GM06990 (cell line): ENCODE results near the gene EPN3.

Experiments used
- DNase-seq: peaks from one replicate; pipeline ENCODE4 v3.0.0-alpha.2; 2011; ENCODE audit not compliant: insufficient read length; ENCODE audit errors: extremely low read depth
- H3K27me3 ChIP-seq: replicated peaks from 2 replicates; pipeline ENCODE4 v1.6.0; 2011; ENCODE audit warnings: low read length; ENCODE audit not compliant: control insufficient read depth, insufficient read depth
- H3K36me3 ChIP-seq: 2 replicates; pipeline ENCODE4 v1.5.1; 2011; ENCODE audit warnings: low read length; ENCODE audit not compliant: control insufficient read depth, insufficient read depth
- H3K4me3 ChIP-seq: replicated peaks from 2 replicates; pipeline ENCODE4 v1.5.1; 2011; ENCODE audit warnings: low read depth, mild to moderate bottlenecking, control low read depth, low read length
- TF ChIP-seq, protein P1 (sequence below): IDR thresholded peaks from 2 replicates; pipeline ENCODE4 v1.5.1; 2011; ENCODE audit warnings: low read length, control low read depth, mild to moderate bottlenecking, inconsistent platforms; ENCODE audit not compliant: insufficient read depth, poor library complexity, severe bottlenecking

Gene EPN3

GRCh38 chr17:50527155-50527762 is 5.3 kb upstream of the EPN3 start:
- H3K4me3 ChIP-seq, result no peak overlapping the region
- H3K36me3 ChIP-seq, result no peaks in the 10 kb centered on the region
- no peak for DNase-seq
- no peaks in the 10 kb centered on the region; the same call in 1 of the 2 replicates for H3K27me3 ChIP-seq
- TF ChIP-seq, protein P1, sequence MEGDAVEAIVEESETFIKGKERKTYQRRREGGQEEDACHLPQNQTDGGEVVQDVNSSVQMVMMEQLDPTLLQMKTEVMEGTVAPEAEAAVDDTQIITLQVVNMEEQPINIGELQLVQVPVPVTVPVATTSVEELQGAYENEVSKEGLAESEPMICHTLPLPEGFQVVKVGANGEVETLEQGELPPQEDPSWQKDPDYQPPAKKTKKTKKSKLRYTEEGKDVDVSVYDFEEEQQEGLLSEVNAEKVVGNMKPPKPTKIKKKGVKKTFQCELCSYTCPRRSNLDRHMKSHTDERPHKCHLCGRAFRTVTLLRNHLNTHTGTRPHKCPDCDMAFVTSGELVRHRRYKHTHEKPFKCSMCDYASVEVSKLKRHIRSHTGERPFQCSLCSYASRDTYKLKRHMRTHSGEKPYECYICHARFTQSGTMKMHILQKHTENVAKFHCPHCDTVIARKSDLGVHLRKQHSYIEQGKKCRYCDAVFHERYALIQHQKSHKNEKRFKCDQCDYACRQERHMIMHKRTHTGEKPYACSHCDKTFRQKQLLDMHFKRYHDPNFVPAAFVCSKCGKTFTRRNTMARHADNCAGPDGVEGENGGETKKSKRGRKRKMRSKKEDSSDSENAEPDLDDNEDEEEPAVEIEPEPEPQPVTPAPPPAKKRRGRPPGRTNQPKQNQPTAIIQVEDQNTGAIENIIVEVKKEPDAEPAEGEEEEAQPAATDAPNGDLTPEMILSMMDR, result no peak

DNA sequence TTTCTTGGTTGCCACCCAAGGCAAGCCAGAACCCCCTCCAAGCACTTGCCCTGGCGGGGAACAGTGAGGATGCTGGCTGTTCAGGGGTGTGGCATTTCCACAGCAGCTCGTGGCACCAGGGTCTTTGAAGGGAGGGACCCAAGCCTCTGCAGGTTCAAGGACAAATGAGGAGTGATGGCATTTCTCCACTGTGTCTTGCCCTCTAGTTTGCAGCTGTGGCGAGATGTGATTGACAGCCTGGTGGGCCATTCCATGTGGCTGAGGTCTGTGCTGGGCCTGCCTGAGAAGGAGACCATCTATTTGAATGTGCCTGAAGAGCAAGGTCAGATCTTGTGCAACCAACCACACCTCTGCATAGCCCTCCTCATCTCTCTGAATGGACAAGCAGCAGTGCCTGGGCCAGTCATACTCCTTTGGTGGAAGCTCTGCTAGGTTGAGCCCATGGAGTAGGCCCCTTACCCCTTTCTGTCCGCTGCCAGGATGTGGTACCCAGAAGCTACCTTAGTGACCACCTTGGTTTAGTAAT is 4.5 kb upstream of the EPN3 start:
- no peaks in the 10 kb centered on the region; the same call in 1 of the 2 replicates for H3K27me3 ChIP-seq
- H3K36me3 ChIP-seq, result no peaks in the 10 kb centered on the region
- TF ChIP-seq, protein P1, result no peak
- no peak for DNase-seq
- no peak overlapping the region for H3K4me3 ChIP-seq

DNA sequence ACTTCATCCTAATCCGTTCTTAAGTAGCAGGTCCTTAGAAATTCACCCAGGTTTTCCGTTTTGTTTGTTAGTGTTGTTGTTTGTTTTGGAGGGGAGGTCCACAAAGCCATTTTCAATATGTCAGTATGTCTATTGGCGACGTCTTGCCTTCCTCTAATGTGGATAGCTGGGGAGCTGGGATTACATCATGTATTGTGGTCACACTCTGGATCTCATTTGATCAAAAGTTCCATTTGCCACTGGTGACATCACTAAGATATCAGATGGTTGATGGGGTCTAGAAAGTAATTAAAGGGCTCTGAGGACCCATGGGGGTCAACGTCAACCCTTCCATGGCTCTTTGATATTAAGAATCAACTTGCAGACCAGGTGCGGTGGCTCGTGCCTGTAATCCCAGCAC is 2.7 kb upstream of the EPN3 start:
- DNase-seq, result no peak
- H3K27me3 ChIP-seq, result no peaks in the 10 kb centered on the region; the same call in 1 of the 2 replicates
- no peaks in the 10 kb centered on the region for H3K36me3 ChIP-seq
- H3K4me3 ChIP-seq, result no peak overlapping the region
- TF ChIP-seq, protein P1, result no peak

DNA sequence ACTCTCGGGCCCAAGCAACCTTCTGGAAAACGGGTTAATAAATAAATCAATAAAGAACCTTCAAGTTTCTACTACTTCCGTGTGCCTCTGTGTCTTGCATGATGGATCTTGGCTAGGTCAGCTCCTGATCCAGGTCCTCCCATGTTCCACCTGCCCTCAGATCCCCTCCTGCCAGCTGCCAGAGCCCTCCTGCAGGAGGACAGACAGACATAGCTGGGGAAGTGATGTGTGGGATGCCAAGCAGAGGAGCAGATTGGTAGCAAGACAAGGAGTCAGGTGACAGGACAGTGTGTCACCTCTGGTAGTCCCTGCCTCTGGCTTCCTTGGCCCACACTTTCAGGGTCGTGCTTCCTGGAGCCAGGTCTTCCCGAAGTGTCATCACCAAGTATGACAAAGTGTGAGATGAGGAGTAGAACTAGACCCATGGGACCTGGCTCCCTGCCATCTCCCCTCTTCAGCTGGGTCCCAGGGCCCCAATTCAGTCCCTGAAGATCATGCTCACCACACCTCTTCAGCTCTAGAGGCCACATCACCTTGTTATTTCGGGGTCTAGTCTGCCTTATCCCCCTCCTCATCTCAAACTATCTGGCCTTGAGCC is 1.0 kb upstream of the EPN3 start:
- H3K27me3 ChIP-seq, result no peaks in the 10 kb centered on the region; the same call in 1 of the 2 replicates
- no peak overlapping the region for H3K4me3 ChIP-seq
- DNase-seq, result no peak
- no peaks in the 10 kb centered on the region for H3K36me3 ChIP-seq
- TF ChIP-seq, protein P1, result no peak

DNA sequence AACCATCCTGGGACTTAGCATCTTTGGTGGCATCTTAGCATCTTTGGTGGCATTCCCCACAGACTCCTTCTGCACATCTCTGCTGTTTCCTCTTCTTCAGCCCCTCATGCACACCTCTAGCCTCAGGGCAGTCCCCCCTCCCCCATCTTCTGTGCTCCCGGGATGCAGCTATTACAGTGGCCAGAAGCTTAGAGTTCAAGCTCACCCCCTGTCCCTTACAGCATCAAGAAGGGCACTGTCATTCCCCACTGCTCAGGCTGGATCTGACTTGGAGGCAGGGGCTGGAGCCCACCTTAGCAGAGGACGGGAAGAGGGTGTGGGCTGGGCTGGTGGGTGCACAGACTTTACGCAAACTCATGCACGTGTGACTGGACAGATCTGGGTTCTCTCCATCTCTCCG is 650 bp downstream of the EPN3 start:
- Histone ChIP-seq H3K36me3 (no peaks in the 10 kb centered on the region), H3K27me3 (no peaks in the 10 kb centered on the region; the same call in 1 of the 2 replicates), H3K4me3 (no peak overlapping the region)
- DNase-seq, result no peak
- TF ChIP-seq, protein P1, result no peak
